ENCODE results near the gene KCNN3.
"Not testable (repeated sequence)": the region's sequence is repeated elsewhere in the genome, so short reads cannot be mapped to it uniquely, and the experiment has no call there.

KCNN3 gene

DNA sequence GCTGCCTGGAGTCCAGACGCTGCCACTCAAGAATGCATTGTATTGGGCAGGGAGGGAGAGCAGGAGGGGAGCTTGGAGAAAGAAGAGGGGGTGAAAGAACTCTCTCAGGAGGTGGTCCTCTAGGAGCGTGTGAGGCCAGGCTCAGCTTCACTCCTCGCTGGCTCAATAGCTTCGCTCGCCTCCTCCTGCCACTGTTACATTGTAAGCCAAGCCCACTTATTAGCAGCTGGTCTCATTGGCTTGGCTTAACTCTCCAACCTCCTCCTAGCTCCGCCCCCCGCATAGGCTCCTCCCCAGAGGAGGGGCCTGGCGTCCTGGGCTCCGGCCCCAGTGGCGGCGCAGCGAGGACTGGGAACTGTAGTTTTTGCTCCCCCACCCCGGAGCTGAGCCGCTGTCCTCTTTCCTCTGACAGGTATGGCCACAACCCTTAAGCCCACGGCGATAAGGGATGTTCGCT is at the start of gene KCNN3:
KCNN3 (minus strand) TSS at position 167 of the 457 bp plus-strand sequence. CDS start 317 bp downstream, outside the sequence.
- peaks cover 30% of the 10 kb centered on the region for H3K27me3 ChIP-seq (ENCODE audit: control insufficient read depth, insufficient read depth, low read length)
- H3K4me1 ChIP-seq (ENCODE audit: control insufficient read depth, insufficient read depth, low read length), result peaks cover 4% of the 10 kb centered on the region
- no peaks in the 10 kb centered on the region for H3K36me3 ChIP-seq (ENCODE audit: control insufficient read depth, insufficient read depth, low read length)
- no peaks in the 10 kb centered on the region for H3K9me3 ChIP-seq (ENCODE audit: control insufficient read depth, low read length)
- H3K9ac ChIP-seq (ENCODE audit: low read length), result no peak within 1 kb of the TSS
- H3K4me3 ChIP-seq (ENCODE audit: low read length), result no peak within 1 kb of the TSS

DNA sequence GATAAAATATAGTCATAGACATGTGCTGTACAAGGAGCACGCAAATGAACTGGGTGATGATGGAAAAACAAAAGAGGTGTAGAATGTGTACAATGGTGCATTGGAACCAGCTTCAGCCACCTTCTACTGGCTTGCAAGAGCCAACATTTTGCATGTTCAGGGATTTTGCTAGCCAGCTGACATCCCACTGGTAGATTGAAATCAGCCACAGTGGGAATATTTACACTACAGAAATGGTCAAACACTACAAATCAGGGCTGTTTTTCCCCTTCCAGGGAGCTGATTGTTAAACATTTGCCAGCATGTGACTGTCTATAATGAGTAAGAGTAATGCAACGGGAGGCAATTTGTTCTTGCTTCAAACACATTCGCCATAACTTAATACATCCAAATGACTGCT is 43.2 kb upstream of the KCNN3 start:
- Histone ChIP-seq H3K27me3 (ENCODE audit: control insufficient read depth, insufficient read depth, low read length) (no peaks in the 10 kb centered on the region), H3K36me3 (ENCODE audit: control insufficient read depth, insufficient read depth, low read length) (no peaks in the 10 kb centered on the region), H3K4me3 (ENCODE audit: low read length) (no peak overlapping the region), H3K4me1 (ENCODE audit: control insufficient read depth, insufficient read depth, low read length) (no peaks in the 10 kb centered on the region), H3K9ac (ENCODE audit: low read length) (no peak overlapping the region), H3K9me3 (ENCODE audit: control insufficient read depth, low read length) (no peaks in the 10 kb centered on the region)

DNA sequence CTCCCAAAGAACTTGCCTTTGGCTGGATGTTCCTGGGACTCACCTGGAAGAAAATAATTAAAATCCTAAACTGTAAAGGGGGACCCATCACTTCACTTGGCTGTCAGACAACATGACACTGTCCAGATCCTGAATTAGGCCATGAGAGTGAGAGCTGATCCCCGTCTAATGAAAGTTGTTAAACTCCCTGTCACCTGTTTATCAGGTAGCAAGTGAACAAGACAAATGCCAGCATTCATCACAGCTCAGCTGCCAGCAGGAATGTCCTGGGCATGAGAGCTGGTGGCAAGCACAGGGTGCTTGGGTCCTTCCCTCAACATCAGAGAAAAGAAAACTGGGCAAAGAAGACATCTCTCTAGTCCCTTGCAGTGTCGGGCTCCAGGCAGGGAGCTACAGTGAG is 42.7 kb upstream of the KCNN3 start:
- H3K27me3 ChIP-seq (ENCODE audit: control insufficient read depth, insufficient read depth, low read length), result no peaks in the 10 kb centered on the region
- H3K4me3 ChIP-seq (ENCODE audit: low read length), result no peak overlapping the region
- no peaks in the 10 kb centered on the region for H3K36me3 ChIP-seq (ENCODE audit: control insufficient read depth, insufficient read depth, low read length)
- no peaks in the 10 kb centered on the region for H3K4me1 ChIP-seq (ENCODE audit: control insufficient read depth, insufficient read depth, low read length)
- H3K9ac ChIP-seq (ENCODE audit: low read length), result no peak overlapping the region
- H3K9me3 ChIP-seq (ENCODE audit: control insufficient read depth, low read length), result no peaks in the 10 kb centered on the region

DNA sequence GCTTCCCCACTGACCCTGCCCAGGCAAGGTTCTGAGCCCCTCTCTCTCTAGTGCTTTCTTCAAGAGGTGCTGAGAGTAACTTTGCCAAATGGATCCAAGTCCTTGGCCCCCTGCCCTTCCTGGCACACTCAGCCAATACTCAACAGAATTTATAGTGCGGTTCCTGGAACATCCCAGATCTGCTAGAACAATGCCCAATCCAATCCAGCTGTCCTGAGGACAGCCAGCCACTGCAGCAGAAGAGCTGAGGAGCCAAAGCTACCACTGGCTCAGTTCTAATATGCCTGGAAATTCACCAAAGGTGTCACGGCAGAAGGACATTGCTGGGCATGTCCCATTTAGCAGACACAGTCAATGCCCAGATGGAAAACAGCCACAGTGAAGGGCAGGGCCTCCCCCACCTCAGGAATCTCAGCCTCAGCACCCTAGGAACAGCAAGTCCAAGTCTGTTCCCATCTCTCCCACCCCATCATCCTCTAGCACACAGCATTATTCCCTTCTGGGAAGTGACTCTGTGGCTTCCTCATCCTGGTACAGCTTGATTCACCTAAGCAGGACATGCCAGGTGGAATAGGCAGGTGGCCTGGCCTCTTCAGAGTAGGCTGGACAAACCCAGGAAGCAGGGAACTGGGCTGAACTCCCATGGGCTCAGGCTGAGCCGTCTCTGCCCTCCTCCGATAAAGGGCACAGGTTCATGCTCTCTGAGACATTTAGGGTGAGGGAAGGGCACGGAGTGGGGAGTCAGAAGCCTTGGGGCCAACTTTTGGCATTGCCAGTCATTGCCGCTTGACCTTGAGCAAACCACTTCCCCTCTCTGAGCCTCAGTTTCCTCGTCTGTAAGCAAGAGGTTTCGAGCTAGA is 41.8 kb upstream of the KCNN3 start:
- no peaks in the 10 kb centered on the region for H3K9me3 ChIP-seq (ENCODE audit: control insufficient read depth, low read length)
- H3K27me3 ChIP-seq (ENCODE audit: control insufficient read depth, insufficient read depth, low read length), result no peaks in the 10 kb centered on the region
- no peaks in the 10 kb centered on the region for H3K36me3 ChIP-seq (ENCODE audit: control insufficient read depth, insufficient read depth, low read length)
- no peak overlapping the region for H3K4me3 ChIP-seq (ENCODE audit: low read length)
- no peaks in the 10 kb centered on the region for H3K4me1 ChIP-seq (ENCODE audit: control insufficient read depth, insufficient read depth, low read length)
- no peak overlapping the region for H3K9ac ChIP-seq (ENCODE audit: low read length)

DNA sequence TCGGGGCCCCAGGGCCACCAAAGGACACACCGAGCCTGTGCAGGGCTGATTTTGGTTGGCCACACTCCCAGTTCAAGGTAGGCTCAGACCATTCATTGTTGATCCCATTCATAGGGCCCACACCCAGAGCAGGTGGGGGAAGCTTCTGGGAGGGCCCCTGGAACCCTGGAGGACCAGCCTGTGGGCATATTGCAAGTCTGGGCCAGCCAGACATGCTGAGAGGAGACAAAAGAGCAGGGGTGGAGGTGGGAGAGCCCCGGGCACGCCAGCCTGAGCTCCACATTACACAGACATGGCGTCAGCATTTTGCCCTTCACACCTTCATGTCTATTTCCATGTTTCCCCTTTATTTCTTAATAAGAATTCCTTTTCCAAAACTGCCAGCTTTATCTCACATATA is 40.8 kb upstream of the KCNN3 start:
- Histone ChIP-seq H3K4me1 (ENCODE audit: control insufficient read depth, insufficient read depth, low read length) (no peaks in the 10 kb centered on the region), H3K27me3 (ENCODE audit: control insufficient read depth, insufficient read depth, low read length) (no peaks in the 10 kb centered on the region), H3K36me3 (ENCODE audit: control insufficient read depth, insufficient read depth, low read length) (no peaks in the 10 kb centered on the region), H3K4me3 (ENCODE audit: low read length) (no peak overlapping the region), H3K9ac (ENCODE audit: low read length) (no peak overlapping the region), H3K9me3 (ENCODE audit: control insufficient read depth, low read length) (no peaks in the 10 kb centered on the region)

DNA sequence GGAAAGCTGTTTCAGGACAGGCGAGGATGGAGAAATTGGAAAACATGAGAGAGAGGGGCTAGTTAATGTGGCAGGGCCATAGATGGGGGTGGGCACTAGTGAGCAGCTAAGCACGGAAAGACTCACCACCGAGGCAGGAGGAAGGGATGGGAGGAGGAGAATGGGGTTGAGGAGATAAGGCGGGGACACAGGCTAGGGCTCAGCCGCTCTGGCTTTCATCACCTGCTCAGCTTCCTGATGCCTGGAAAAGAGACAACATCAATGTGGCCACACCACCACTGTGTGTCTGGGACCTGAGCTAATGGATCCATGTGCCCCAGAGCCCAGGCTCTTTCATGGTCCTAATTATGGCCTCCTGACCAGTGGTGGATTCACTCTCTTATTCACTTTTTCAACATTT is 38.9 kb upstream of the KCNN3 start:
- Histone ChIP-seq H3K4me1 (ENCODE audit: control insufficient read depth, insufficient read depth, low read length) (no peaks in the 10 kb centered on the region), H3K4me3 (ENCODE audit: low read length) (no peak overlapping the region), H3K9ac (ENCODE audit: low read length) (no peak overlapping the region), H3K27me3 (ENCODE audit: control insufficient read depth, insufficient read depth, low read length) (no peaks in the 10 kb centered on the region), H3K9me3 (ENCODE audit: control insufficient read depth, low read length) (no peaks in the 10 kb centered on the region), H3K36me3 (ENCODE audit: control insufficient read depth, insufficient read depth, low read length) (no peaks in the 10 kb centered on the region)

DNA sequence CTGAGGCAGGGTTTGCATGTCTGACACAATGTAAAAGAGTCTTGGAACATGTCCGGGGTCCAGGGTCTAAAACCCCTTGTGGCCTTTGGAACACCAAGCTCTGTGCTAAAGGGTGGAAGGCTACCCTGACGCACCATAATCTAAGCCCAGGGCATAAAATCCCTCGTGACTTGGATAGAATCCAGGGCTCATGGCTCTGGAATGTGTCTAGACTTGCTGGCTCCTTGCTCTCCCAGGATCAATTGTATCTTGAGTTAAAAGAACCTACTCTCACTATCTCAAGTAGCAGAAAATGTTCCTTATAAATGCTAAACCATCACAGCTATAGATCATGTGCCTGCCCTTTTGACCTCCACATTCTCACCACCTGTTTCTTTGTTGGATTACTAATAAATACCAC is 38.0 kb upstream of the KCNN3 start:
- H3K27me3 ChIP-seq (ENCODE audit: control insufficient read depth, insufficient read depth, low read length); H3K36me3 ChIP-seq (ENCODE audit: control insufficient read depth, insufficient read depth, low read length); H3K9ac ChIP-seq (ENCODE audit: low read length); H3K4me3 ChIP-seq (ENCODE audit: low read length); H3K4me1 ChIP-seq (ENCODE audit: control insufficient read depth, insufficient read depth, low read length); H3K9me3 ChIP-seq (ENCODE audit: control insufficient read depth, low read length): not testable (repeated sequence)

DNA sequence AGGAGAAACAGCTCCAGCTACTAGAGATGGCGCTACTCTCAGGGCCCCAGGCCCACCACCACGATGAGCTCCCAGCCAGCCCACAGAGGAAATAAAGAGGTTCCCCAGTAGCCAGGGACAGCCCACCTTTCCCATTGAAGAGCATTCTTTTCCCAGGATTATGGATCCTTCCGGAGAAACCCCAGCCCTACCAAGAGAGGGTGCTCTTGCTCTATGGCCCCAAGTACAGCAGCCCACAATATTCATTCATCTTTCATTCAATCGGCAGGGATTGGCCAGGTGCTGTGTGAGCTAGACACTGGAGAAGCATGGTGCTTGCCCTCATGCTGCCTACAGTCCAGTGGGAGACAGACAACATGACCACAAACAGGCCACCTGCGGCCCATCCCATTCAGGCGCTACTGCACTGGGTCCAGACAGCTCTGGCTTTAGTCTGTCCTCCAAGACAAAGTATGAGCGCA is 36.6 kb upstream of the KCNN3 start:
- no peaks in the 10 kb centered on the region for H3K36me3 ChIP-seq (ENCODE audit: control insufficient read depth, insufficient read depth, low read length)
- no peak overlapping the region for H3K4me3 ChIP-seq (ENCODE audit: low read length)
- no peak overlapping the region for H3K9ac ChIP-seq (ENCODE audit: low read length)
- no peaks in the 10 kb centered on the region for H3K27me3 ChIP-seq (ENCODE audit: control insufficient read depth, insufficient read depth, low read length)
- H3K4me1 ChIP-seq (ENCODE audit: control insufficient read depth, insufficient read depth, low read length), result no peaks in the 10 kb centered on the region
- no peaks in the 10 kb centered on the region for H3K9me3 ChIP-seq (ENCODE audit: control insufficient read depth, low read length)

DNA sequence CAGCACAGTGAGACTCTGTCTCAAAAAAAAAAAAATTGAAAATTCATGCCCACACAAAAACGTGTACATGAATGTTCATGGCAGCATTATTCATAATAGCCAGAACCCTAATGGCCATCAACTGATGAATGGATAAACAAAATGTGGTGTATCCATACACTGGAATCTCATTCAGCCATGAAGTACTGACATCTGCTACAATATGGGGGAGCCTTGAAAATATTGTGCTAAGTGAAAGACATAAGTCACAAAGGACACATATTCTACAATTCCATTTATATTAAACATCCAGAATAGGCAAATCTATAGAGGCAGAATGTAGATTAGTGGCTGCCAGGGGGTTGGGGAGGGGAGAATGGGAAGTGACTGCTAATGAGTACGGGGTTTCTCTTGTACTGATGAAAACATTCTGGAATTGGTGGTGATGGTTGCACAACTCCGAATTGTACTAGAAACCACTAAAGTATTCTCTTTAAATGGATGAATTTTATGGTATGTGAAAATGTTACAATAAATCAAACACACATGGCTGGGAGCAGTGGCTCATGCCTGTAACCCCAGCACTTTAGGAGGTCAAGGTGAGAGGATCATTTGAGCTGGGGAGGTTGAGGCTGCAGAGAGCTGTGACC is 33.0 kb upstream of the KCNN3 start:
- Histone ChIP-seq H3K4me3 (ENCODE audit: low read length) (no peak overlapping the region), H3K27me3 (ENCODE audit: control insufficient read depth, insufficient read depth, low read length) (no peaks in the 10 kb centered on the region), H3K9me3 (ENCODE audit: control insufficient read depth, low read length) (no peaks in the 10 kb centered on the region), H3K36me3 (ENCODE audit: control insufficient read depth, insufficient read depth, low read length) (no peaks in the 10 kb centered on the region), H3K9ac (ENCODE audit: low read length) (no peak overlapping the region), H3K4me1 (ENCODE audit: control insufficient read depth, insufficient read depth, low read length) (no peaks in the 10 kb centered on the region)

DNA sequence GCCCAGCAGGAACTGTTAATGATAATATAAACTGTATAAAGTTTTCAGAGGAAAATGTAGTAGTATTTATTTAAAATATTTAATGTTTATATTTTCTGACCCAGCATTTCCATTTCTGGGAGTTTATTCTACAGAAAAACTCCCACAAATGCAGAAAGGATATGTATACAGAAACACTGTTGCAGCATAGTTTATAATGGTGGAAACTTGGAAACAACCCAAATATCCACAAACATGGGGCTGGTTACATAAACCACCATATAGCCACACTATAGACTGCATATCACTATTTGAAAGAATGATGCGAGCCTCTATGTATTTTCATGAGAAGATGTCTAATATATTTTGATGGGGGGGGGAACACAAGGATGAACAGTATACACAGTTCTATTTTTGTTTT is 31.5 kb upstream of the KCNN3 start:
- Histone ChIP-seq H3K4me3 (ENCODE audit: low read length) (no peak overlapping the region), H3K36me3 (ENCODE audit: control insufficient read depth, insufficient read depth, low read length) (no peaks in the 10 kb centered on the region), H3K4me1 (ENCODE audit: control insufficient read depth, insufficient read depth, low read length) (no peaks in the 10 kb centered on the region), H3K9me3 (ENCODE audit: control insufficient read depth, low read length) (no peaks in the 10 kb centered on the region), H3K9ac (ENCODE audit: low read length) (no peak overlapping the region), H3K27me3 (ENCODE audit: control insufficient read depth, insufficient read depth, low read length) (no peaks in the 10 kb centered on the region)

DNA sequence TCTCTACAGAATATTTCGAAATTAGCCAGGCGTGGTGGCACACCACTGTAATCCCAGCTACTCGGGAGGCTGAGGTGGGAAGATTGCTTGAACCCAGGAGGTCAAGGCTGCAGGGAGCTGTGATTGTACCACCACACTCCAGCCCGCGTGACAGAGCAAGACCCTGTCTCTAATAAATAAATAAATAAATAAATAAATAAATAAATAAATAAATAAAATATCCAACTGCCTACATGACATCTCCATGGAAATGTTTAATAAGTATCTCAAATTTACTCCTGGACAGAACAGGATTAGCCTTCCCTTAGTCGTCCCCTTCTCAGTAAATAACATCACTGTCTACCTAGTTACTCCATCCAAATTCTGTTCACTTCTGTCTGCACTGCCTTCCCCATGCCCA is 29.0 kb upstream of the KCNN3 start:
- Histone ChIP-seq H3K36me3 (ENCODE audit: control insufficient read depth, insufficient read depth, low read length) (no peaks in the 10 kb centered on the region), H3K4me3 (ENCODE audit: low read length) (no peak overlapping the region), H3K27me3 (ENCODE audit: control insufficient read depth, insufficient read depth, low read length) (no peaks in the 10 kb centered on the region), H3K9me3 (ENCODE audit: control insufficient read depth, low read length) (no peaks in the 10 kb centered on the region), H3K4me1 (ENCODE audit: control insufficient read depth, insufficient read depth, low read length) (no peaks in the 10 kb centered on the region), H3K9ac (ENCODE audit: low read length) (no peak overlapping the region)

DNA sequence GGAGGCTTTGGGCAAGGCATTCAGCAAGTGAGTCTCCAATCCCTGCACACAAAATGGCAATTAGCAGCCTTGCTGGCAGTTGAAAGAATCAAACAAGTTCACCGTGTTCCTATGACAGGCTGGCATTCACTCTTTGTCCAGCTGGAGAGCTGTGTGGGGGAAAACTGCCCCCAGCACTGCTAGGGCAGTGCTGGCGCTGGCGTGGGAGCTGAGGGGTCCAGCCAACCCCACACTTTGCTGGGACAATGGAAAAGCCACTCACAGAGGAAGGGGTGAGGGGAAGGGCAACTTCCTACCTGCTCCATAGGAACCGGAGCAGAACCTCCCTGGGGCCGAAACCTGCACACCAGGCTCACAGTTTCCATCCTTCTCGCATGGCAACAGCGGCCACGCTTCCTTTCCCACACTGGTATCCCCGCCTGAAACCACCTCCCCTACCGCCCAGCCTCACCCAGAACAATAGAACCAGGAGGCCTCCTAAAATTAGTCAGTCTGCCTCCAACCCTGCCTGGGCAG is 26.7 kb upstream of the KCNN3 start:
- H3K4me1 ChIP-seq (ENCODE audit: control insufficient read depth, insufficient read depth, low read length), result no peaks in the 10 kb centered on the region
- H3K36me3 ChIP-seq (ENCODE audit: control insufficient read depth, insufficient read depth, low read length), result no peaks in the 10 kb centered on the region
- no peak overlapping the region for H3K4me3 ChIP-seq (ENCODE audit: low read length)
- no peaks in the 10 kb centered on the region for H3K9me3 ChIP-seq (ENCODE audit: control insufficient read depth, low read length)
- no peak overlapping the region for H3K9ac ChIP-seq (ENCODE audit: low read length)
- H3K27me3 ChIP-seq (ENCODE audit: control insufficient read depth, insufficient read depth, low read length), result no peaks in the 10 kb centered on the region

Data from mucosa of stomach (tissue), 1 donor.